Vagina (tissue), 2 donors: Measurements from ENCODE around the gene KDM6B. TPM values are rescaled to one million over a fixed set of nuclear protein-coding genes. Genes with fewer than 3 reads are reported as not detected.

Experiments used
- DNase-seq, 2 donors: peaks; one replicate each; pipeline ENCODE4 v3.0.0-alpha.2; 2017; ENCODE audit errors: extremely low spot score in 2 of 2
- H3K27ac ChIP-seq: fragments of 200-600 bp; sonication (generic); one replicate; pipeline ENCODE4 v1.5.1; 2019
- H3K27me3 ChIP-seq: fragments of 200-600 bp; sonication (generic); one replicate; pipeline ENCODE4 v1.5.1; 2019
- H3K36me3 ChIP-seq, 2 donors: fragments of 200-600 bp; sonication (generic); one replicate each; pipeline ENCODE4 v1.5.1; 2017 to 2019
- H3K4me1 ChIP-seq: fragments of 200-600 bp; sonication (generic); one replicate; pipeline ENCODE4 v1.5.1; 2019
- H3K4me3 ChIP-seq, 2 donors: fragments of 200-600 bp; sonication (generic); 1 replicate in 1 of 2; 2 replicates in 1 of 2; pipeline ENCODE4 v1.5.1; 2016 to 2019
- H3K9me3 ChIP-seq: fragments of 200-600 bp; sonication (generic); one replicate; pipeline ENCODE4 v1.5.1; 2019
- CTCF ChIP-seq, 3 experiments: fragments of 450-650 bp in 2 of 3; fragments of 200-600 bp in 1 of 3; sonication (generic) in 1 of 3; IDR thresholded peaks; one replicate each; pipeline ENCODE4 v1.5.1; 2017 to 2019; ENCODE audit warnings: antibody characterized with exemption in 3 of 3, mild to moderate bottlenecking in 2 of 3, moderate library complexity in 2 of 3
- POLR2A ChIP-seq, 2 donors: fragments of 450-650 bp; IDR thresholded peaks; one replicate each; pipeline ENCODE4 v1.6.1; 2017; ENCODE audit warnings: antibody characterized with exemption in 2 of 2, mild to moderate bottlenecking in 2 of 2, moderate library complexity in 2 of 2
- POLR2AphosphoS5 ChIP-seq, 2 donors: sonication (generic); formaldehyde crosslinking; IDR thresholded peaks; one replicate each; pipeline ENCODE4 v1.9.0; 2017; ENCODE audit warnings: antibody characterized with exemption in 2 of 2, mild to moderate bottlenecking in 2 of 2, low read depth in 1 of 2; ENCODE audit not compliant: insufficient read depth in 1 of 2
- intact Hi-C: fragments of 100-400 bp; cut with DNase I; formaldehyde crosslinking; loops from one replicate; pipeline ENCODE4 v1.15.1; 2023
- total RNA-seq: library from RNA; depleted of rRNA; stranded (reverse); fragments of >200 nt; gene quantifications from one replicate; pipeline ENCODE4 v1.2.3, GENCODE V29; 2016

The KDM6B gene
- total RNA-seq, 1 donor from 2014 or later = 12.5 TPM

GRCh38 chr17:7794075-7794663 is 39.8 kb upstream of the KDM6B start:
- H3K27me3 ChIP-seq = no peaks in the 10 kb centered on the region
- DNase-seq = no peak
- TF ChIP-seq POLR2A (IDR thresholded peaks at IDR 0.05) (no peak), CTCF (IDR thresholded peaks at IDR 0.05) (no peak), POLR2AphosphoS5 (IDR thresholded peaks at IDR 0.05; ENCODE audit: insufficient read depth in 1 of 2, low read depth in 1 of 2) (no peak)
- intact Hi-C loops = no loop called here
- no peaks in the 10 kb centered on the region for H3K9me3 ChIP-seq
- no peak overlapping the region for H3K4me3 ChIP-seq
- no peak overlapping the region for H3K27ac ChIP-seq
- H3K36me3 ChIP-seq = no peaks in the 10 kb centered on the region
- no peaks in the 10 kb centered on the region for H3K4me1 ChIP-seq

GRCh38 chr17:7797976-7798375 is 36.0 kb upstream of the KDM6B start:
- H3K4me1 ChIP-seq = no peaks in the 10 kb centered on the region
- DNase-seq = no peak
- H3K27me3 ChIP-seq = no peaks in the 10 kb centered on the region
- H3K27ac ChIP-seq = no peak overlapping the region
- no peaks in the 10 kb centered on the region for H3K36me3 ChIP-seq
- TF ChIP-seq POLR2AphosphoS5 (IDR thresholded peaks at IDR 0.05; ENCODE audit: insufficient read depth in 1 of 2, low read depth in 1 of 2) = no peak
- TF ChIP-seq POLR2A (IDR thresholded peaks at IDR 0.05) = no peak
- intact Hi-C loops = no loop called here
- no peaks in the 10 kb centered on the region for H3K9me3 ChIP-seq
- no peak overlapping the region for H3K4me3 ChIP-seq

- H3K4me1 ChIP-seq = no peaks in the 10 kb centered on the region
- intact Hi-C loops = no loop called here
- H3K27me3 ChIP-seq = no peaks in the 10 kb centered on the region
- H3K36me3 ChIP-seq = no peaks in the 10 kb centered on the region
- H3K27ac ChIP-seq = no peak overlapping the region
- TF ChIP-seq CTCF (IDR thresholded peaks at IDR 0.05) = no peak
- no peak for TF ChIP-seq POLR2A (IDR thresholded peaks at IDR 0.05)
- no peak for TF ChIP-seq POLR2AphosphoS5 (IDR thresholded peaks at IDR 0.05; ENCODE audit: insufficient read depth in 1 of 2, low read depth in 1 of 2)
- DNase-seq = no peak
- H3K4me3 ChIP-seq = no peak overlapping the region
- H3K9me3 ChIP-seq = no peaks in the 10 kb centered on the region
Measured at GRCh38 chr17:7798839-7799238, 35.2 kb upstream of the KDM6B start.

GRCh38 chr17:7803981-7804380 is 30.0 kb upstream of the KDM6B start:
- H3K36me3 ChIP-seq = no peaks in the 10 kb centered on the region
- H3K4me1 ChIP-seq = no peaks in the 10 kb centered on the region
- intact Hi-C loops = no loop called here
- no peak overlapping the region for H3K27ac ChIP-seq
- no peak for DNase-seq
- H3K9me3 ChIP-seq = no peaks in the 10 kb centered on the region
- TF ChIP-seq POLR2AphosphoS5 (IDR thresholded peaks at IDR 0.05; ENCODE audit: insufficient read depth in 1 of 2, low read depth in 1 of 2) (no peak), POLR2A (IDR thresholded peaks at IDR 0.05) (no peak), CTCF (IDR thresholded peaks at IDR 0.05) (no peak)
- no peaks in the 10 kb centered on the region for H3K27me3 ChIP-seq
- H3K4me3 ChIP-seq = no peak overlapping the region

- DNase-seq = no peak
Measured at GRCh38 chr17:7806587-7806986, 27.4 kb upstream of the KDM6B start.

More at GRCh38 chr17:7806587-7806986, 27.4 kb upstream of the KDM6B start:
- Histone ChIP-seq H3K36me3 (no peaks in the 10 kb centered on the region), H3K27ac (no peak overlapping the region), H3K4me1 (no peaks in the 10 kb centered on the region), H3K4me3 (no peak overlapping the region), H3K9me3 (no peaks in the 10 kb centered on the region), H3K27me3 (no peaks in the 10 kb centered on the region)
- intact Hi-C loops = no loop called here
- no peak for TF ChIP-seq POLR2AphosphoS5 (IDR thresholded peaks at IDR 0.05; ENCODE audit: insufficient read depth in 1 of 2, low read depth in 1 of 2)
- no peak for TF ChIP-seq POLR2A (IDR thresholded peaks at IDR 0.05)
- no peak for TF ChIP-seq CTCF (IDR thresholded peaks at IDR 0.05)
